Jurkat, Clone E6-1 (cell line): ENCODE data around the gene FAM186B.
A peak's percentile ranks its signal among the peaks of the same experiment; 100 is the strongest.

Experiments used
- DNase-seq: peaks from one replicate; pipeline ENCODE4 v3.0.0-alpha.2; 2011; ENCODE audit warnings: low read depth, low spot score
- H3K4me3 ChIP-seq: 2 replicates; pipeline ENCODE4 v1.5.1; 2011; ENCODE audit warnings: mild to moderate bottlenecking, low read length, control low read depth, moderate library complexity

Gene FAM186B

DNA sequence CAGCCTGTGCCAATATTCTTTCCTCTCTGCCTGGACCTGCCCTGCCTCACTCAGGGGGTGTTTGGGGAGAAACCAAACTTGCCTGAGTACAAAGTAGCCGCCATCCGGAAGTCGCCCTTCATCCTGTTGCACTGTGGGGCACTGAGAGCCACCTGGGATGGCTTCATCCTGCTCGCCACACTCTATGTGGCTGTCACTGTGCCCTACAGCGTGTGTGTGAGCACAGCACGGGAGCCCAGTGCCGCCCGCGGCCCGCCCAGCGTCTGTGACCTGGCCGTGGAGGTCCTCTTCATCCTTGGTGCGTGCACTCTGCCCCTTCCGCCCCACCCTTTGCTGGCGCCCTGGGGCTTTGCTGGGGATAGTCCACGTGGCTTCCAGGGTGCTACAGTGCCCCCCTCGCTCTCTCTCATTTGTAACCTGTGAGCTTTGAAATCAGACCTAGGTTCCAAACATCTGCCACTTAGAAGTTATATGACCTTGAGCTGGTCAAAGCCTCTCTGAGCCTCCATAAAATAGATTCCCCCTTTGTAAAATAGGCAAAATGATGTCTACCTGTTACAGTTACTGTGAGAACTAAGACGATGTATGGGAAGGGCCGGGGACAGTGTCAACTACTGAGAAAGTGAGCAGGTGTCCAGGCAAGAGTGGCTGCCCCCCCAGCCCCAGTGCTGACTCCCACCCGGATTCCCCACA, 62.1 kb downstream of the FAM186B start:
- no peak for DNase-seq
- no peak overlapping the region for H3K4me3 ChIP-seq

DNA sequence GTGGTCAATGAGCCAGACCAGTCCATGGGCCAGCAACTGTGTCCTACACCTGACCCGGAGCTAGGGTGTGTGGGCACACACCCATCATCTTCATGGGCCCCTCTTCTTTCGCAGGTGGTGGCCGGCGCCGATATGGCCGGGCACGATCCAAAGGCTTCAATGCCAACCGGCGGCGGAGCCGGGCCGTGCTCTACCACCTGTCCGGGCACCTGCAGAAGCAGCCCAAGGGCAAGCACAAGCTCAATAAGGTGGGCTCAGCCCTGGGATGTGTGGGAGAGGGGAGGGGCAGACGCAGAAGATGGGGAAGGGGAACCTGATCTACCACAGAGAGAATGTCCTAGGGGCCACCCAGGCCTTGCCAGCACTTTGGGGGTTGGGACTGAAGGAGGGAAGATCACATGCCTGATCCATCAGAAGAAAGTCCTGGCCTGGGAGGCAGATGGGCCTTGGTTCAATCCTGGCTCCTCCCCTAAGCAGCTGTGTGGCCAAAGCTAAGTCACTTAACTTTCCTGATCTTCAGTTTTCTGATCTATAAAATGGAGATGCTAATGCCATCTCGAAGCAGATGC, 62.8 kb downstream of the FAM186B start:
- DNase-seq: no peak
- no peak overlapping the region for H3K4me3 ChIP-seq

DNA sequence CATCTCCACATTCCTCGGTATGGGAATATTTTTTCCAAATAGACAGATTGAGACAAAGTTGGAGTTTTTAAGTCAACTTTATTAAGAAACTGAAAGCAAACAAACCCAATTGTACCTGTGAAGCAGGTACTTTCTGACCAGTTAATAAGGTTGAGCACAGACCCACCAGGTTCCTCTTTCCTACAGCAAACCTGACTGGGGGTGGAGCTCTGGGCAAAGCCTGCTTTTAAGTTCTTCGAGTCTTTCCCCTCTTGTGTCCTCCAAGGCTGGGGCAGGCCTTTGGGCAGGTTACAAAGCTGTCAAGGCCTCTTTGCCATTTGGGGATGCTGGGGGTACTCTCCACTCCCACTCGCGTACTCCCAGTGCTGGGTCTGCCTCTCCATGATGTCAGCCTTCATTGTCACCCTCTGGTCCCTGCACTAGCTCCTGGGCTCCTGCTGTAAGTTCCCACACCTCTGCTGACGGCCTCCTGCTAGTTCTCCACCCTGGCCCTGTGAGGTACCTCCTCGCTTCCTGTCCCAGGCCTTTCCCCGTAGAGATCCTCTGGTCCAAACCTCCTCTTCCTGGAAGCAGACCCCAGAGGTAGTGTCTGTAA, 63.4 kb downstream of the FAM186B start:
- no peak overlapping the region for H3K4me3 ChIP-seq
- no peak for DNase-seq

DNA sequence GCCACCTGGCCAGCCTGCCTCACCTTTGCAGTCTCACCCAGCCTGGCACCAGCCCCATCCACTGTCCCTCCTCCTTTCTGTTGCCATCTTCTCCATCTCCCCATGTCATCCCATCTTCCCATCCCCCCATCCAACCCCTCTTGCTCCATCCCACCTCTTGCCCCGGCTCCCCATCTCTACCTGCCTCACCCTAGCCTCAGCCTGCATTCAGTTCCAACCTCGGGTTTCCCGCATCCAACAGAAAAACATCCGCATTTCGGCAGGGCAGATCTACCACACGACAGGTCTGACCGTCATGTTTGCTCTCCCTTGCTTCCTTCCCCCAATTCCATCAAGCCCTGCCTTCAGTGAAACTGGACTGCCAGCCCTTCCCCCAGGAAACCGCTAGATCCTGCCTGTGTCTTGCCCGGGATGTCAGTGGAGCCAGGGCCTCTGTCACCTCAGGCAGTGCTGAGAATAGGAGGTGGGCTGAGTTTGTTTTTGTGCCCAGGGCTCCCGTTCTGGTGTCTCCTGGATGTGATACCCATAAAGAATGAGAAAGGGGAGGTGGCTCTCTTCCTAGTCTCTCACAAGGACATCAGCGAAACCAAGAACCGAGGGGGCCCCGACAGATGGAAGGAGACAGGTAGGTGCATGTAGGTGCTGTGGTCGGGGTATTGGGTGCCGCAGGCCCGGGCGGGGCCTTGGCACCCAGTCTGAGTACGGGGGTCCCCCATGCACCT, 64.1 kb downstream of the FAM186B start:
- H3K4me3 ChIP-seq: no peak overlapping the region
- no peak for DNase-seq

DNA sequence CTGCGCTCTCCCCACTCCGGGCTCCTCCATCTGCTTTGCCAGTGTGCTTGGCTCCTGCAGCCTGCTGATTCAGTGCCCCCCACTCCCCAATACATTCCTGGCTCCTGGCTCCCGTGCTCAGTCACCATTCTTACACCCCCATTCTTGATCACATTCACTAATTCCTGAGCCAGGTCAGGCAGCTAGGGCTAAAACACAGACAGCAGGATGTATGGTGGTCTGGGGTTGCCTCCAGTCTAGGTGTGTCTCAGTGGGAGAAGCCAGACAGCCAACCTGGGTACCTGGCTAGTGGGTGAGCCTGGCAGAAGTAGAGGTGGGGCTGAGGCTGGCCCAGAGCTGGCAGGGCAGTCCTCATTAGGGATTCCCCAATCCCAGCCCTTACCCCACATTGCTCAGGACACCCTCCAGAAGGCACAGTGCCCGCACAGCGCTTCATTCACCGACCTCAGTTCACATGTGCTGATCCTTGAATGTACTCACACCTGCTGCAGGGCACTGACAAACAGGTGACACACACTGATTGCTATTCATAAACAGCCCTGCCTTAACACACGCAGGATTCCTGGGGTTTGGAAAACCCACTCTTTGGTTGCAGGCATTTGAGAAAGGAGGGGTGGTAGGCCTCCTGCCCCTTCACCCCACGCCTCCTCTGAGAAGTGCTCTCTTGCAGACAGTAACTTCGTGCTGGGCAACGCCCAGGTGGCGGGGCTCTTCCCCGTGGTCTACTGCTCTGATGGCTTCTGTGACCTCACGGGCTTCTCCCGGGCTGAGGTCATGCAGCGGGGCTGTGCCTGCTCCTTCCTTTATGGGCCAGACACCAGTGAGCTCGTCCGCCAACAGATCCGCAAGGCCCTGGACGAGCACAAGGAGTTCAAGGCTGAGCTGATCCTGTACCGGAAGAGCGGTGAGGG, 65.0 kb downstream of the FAM186B start:
- DNase-seq: no peak
- H3K4me3 ChIP-seq: no peak overlapping the region

DNA sequence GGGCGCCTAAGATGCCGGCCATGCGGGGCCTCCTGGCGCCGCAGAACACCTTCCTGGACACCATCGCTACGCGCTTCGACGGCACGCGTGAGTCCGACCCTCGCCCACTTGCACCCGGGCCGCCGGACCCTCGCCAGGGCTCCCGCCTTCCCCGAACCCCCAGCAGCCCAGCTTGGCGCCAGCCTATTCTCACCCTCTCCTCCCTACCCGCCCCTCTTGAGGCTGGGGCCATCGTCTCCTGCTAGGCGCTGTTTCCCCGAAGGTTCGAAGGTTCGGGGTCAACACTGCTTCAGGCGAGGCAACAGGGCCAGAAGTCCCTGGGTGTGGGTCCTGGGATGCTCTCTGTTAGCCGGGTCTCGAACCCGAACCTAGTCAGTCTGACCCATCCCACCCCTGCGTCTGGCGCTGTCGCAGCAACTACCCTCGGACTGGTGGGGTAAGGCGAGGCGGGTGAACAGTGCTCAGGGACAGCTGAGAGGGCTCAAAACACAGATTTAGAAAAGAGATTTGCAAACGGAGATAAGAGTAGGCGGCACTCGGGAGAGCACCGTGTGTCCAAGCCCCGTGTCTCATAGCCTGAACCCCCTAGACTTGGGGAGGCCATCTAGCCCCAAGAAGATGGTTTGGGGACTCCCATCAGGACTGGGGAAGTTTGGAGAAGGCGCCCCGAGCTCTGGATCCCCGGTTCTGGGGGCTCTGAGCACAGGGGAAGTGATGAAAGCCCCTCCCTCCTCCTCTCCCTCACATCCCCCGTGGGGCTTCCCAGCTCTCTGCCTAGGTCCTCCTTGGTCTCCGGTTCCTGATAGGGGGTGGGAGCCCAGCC, 65.8 kb downstream of the FAM186B start:
- DNase-seq: no peak

DNA sequence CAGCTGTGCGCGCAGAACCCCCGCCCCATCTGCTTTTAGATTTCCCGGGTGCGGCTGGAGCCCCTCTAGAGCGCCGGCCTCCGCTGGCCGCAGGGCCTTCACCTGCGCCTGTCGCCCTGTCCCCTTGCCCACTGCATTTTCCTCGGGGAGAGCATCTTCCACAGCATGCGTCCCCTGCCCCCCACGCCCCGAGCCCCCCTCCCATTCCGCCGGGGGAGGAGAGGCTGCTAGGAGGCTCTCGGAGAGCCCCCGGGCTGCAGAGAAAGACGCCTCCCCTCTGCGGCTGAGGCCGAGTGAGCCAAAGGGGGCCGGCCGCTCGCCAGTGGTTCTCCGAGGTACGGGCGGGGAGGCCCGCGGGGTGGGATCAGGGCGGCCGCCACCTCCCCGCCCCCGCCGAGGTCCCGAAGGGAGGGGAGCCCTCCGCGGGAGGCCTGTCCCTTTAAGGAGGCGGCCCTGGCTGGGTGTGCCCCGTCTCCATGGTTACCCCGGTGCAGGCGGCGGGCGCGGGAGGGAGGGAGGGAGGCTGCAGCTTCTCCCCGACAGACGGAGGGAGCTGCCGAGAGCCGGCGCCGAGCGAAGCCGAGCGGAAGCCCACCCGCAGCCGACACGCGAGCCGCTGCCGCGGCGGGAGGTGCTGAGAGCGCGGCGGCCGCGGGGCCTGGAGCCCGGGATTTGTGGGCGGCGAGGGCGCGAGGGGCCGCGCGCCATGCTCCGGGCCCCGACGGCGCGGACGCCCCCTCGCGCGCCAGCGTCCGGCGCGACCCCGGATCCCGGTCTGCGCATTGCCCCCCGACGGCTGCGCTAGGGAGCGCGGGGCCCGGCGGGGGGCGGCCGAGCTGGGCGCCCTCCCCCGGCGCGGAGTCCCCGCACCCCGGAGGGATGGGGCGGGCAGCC, 66.7 kb downstream of the FAM186B start, which contains the start of gene KCNH3:
KCNH3 (plus strand) TSS at position 521 of the 894 bp plus-strand sequence. CDS start 387 bp downstream, outside the sequence.
- peak; percentile 79 for DNase-seq
- peak within 1 kb of the TSS; percentile 46 for H3K4me3 ChIP-seq

More for the DNA sequence above, 65.8 kb downstream of the FAM186B start:
- no peak overlapping the region for H3K4me3 ChIP-seq

DNA sequence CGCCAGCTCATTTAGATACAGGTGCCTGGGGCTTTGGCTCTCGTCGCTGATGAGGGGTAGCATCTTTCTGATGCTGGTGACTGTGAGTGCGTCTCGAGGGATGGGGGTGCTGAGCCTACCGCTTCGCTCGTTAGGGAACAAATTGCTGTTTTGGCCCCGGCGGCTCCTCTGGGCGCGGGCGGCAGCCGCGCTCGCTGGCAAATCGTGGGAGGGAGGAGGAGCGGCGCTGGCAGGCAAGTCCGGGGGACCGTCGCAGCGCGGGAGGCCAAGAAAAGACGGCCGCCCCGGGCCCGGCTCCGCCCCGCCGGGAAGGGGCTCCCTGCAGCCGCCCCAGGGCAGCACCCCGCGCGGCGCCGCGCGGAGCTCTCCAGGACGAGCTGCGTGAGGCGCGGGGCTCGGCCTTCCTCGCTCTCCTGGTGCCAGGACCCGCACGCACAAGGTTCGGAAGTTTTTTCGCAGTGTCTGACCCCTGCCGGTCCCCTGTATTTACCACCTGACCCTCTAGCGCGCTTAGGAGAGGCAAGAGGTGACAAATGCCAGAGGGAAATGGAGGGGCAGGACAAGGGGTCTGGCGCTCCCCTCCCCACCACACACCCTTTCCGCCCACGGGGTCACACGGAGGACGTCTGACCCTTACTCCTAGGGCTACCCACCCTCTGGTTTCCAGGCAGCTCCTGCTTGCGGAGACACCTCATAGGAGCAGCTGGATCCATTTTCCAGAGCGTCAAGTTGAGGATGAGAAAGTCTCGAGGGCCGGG, 67.5 kb downstream of the FAM186B start:
- H3K4me3 ChIP-seq: peak overlapping the region; percentile 46
- no peak for DNase-seq
